ENCODE measurements around the gene MUL1. TPM values are rescaled to one million over a fixed set of nuclear protein-coding genes. Genes with fewer than 3 reads are reported as not detected.

The MUL1 gene
- total RNA-seq, 1 donor from 2014 or later = 28.2 TPM

- Mint-ChIP-seq H3K27ac (no peak overlapping the region), H3K4me3 (no peak overlapping the region), H3K4me1 (peaks cover 60% of the 10 kb centered on the region), H3K27me3 (ENCODE audit: low read depth) (peaks cover 30% of the 10 kb centered on the region), H3K36me3 (no peaks in the 10 kb centered on the region), H3K9me3 (no peaks in the 10 kb centered on the region)
- DNase-seq (ENCODE audit: low spot score in 2 of 2, unreplicated experiment in 2 of 2) = no peak
- TF ChIP-seq, protein P1, sequence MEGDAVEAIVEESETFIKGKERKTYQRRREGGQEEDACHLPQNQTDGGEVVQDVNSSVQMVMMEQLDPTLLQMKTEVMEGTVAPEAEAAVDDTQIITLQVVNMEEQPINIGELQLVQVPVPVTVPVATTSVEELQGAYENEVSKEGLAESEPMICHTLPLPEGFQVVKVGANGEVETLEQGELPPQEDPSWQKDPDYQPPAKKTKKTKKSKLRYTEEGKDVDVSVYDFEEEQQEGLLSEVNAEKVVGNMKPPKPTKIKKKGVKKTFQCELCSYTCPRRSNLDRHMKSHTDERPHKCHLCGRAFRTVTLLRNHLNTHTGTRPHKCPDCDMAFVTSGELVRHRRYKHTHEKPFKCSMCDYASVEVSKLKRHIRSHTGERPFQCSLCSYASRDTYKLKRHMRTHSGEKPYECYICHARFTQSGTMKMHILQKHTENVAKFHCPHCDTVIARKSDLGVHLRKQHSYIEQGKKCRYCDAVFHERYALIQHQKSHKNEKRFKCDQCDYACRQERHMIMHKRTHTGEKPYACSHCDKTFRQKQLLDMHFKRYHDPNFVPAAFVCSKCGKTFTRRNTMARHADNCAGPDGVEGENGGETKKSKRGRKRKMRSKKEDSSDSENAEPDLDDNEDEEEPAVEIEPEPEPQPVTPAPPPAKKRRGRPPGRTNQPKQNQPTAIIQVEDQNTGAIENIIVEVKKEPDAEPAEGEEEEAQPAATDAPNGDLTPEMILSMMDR (IDR thresholded peaks at IDR 0.05; ENCODE audit: unreplicated experiment) = no peak
Measured at GRCh38 chr1:20479840-20480239, 28.1 kb downstream of the MUL1 start.

DNA sequence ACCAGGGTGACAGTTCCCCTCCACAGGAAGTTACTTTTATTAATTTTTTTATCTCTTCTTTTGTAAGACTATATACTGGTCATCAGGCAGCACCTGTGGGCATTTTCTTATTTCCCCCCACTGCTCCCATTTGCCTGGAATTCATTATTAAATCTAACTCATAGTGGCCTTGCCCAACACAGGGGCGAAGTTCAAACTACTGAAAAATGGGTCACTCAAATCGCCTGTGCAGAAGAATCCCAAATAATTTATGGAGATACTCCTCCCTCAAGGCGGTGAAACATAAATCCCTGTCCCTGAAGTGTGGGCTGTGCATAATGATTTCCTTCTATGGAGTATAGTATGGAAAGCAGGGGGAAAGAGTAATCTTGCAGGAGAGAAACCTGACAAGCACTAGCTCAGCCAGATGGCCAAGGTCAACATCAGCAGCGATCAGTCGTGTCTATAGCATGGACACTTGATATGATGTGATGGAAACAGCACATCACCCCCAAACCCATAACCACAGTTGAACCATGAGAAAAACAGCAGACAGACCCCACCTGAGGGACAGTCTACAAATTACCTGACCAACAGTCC is 29.8 kb downstream of the MUL1 start:
- no peak for DNase-seq (ENCODE audit: low spot score in 2 of 2, unreplicated experiment in 2 of 2)
- H3K4me1 Mint-ChIP-seq = peaks cover 53% of the 10 kb centered on the region
- H3K9me3 Mint-ChIP-seq = no peaks in the 10 kb centered on the region
- no peak overlapping the region for H3K4me3 Mint-ChIP-seq
- no peaks in the 10 kb centered on the region for H3K36me3 Mint-ChIP-seq
- peaks cover 16% of the 10 kb centered on the region for H3K27me3 Mint-ChIP-seq (ENCODE audit: low read depth)
- H3K27ac Mint-ChIP-seq = no peak overlapping the region
- TF ChIP-seq, protein P1 (IDR thresholded peaks at IDR 0.05; ENCODE audit: unreplicated experiment) = no peak

- Mint-ChIP-seq H3K27ac (peak overlapping the region; percentile 75), H3K27me3 (ENCODE audit: low read depth) (peaks cover 11% of the 10 kb centered on the region), H3K4me3 (no peak overlapping the region), H3K4me1 (peaks cover 49% of the 10 kb centered on the region), H3K36me3 (no peaks in the 10 kb centered on the region), H3K9me3 (no peaks in the 10 kb centered on the region)
- DNase-seq (ENCODE audit: low spot score in 2 of 2, unreplicated experiment in 2 of 2) = no peak
- TF ChIP-seq, protein P1 (IDR thresholded peaks at IDR 0.05; ENCODE audit: unreplicated experiment) = no peak
Measured at GRCh38 chr1:20477348-20478056, 30.4 kb downstream of the MUL1 start.

DNA sequence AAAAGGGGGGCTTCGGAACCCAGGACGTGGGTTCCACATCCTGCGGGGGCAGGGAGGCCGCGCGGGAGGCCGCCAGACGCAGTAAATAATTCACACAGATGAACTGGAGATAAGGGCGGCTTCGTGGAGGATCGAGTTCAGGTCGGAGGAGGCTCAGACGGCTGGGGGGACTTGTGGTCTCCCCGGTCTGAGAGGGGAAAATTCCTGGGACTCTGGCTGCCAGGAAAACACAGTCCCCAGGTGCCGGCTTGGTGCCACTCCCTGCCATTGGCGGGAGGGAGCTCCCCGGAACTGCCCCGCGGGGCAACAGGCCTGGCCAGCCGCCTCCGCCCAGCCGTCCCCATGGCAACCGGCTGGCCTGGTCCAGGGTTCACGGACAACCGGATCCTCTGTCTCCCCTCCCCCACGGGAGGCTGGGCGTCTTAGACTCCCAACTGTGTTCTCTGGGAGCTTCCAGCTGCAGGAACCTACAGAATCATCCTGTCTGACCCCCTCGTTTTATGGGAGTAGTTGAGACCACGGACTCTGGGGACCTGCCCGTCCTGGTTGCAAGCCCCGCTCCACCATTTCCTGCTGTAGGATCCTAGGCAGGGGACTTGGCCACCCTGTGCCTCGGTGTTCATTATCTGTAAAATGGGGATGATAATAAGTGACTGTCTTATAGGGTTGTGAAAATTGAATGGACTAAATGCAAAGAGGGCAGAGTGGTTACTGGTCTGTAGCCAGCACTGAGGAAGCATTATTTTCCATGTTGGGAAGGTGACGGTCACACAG is 31.5 kb downstream of the MUL1 start:
- H3K4me1 Mint-ChIP-seq = peaks cover 43% of the 10 kb centered on the region
- H3K4me3 Mint-ChIP-seq = peak overlapping the region; percentile 17
- peaks cover 2% of the 10 kb centered on the region for H3K27me3 Mint-ChIP-seq (ENCODE audit: low read depth)
- H3K9me3 Mint-ChIP-seq = no peaks in the 10 kb centered on the region
- no peak for DNase-seq (ENCODE audit: low spot score in 2 of 2, unreplicated experiment in 2 of 2)
- no peaks in the 10 kb centered on the region for H3K36me3 Mint-ChIP-seq
- H3K27ac Mint-ChIP-seq = peak overlapping the region; percentile 59
- TF ChIP-seq, protein P1 (IDR thresholded peaks at IDR 0.05; ENCODE audit: unreplicated experiment) = no peak

DNA sequence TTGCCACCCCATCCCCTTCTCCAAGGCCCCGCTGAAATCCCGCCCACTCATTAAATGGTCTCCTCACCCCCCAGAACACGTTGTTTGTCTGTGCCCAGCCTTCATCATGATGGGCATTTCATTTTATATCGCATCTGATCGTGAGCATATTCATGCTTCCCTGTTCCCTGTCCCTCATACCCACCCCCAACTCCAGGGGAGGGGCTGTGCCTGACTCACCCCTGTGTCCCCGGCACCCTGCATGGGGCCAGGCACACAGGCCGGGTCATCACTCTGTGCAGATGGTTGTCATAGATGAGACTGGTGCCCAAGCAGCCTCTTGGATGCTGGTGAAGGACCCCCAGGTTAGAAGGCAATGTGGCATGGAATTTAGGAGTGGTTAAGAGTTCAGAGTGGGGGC is 33.0 kb downstream of the MUL1 start:
- H3K4me1 Mint-ChIP-seq = peaks cover 40% of the 10 kb centered on the region
- DNase-seq (ENCODE audit: low spot score in 2 of 2, unreplicated experiment in 2 of 2) = no peak
- no peaks in the 10 kb centered on the region for H3K9me3 Mint-ChIP-seq
- TF ChIP-seq, protein P1 (IDR thresholded peaks at IDR 0.05; ENCODE audit: unreplicated experiment) = no peak
- H3K4me3 Mint-ChIP-seq = no peak overlapping the region
- peaks cover 4% of the 10 kb centered on the region for H3K27me3 Mint-ChIP-seq (ENCODE audit: low read depth)
- H3K27ac Mint-ChIP-seq = no peak overlapping the region
- H3K36me3 Mint-ChIP-seq = no peaks in the 10 kb centered on the region
